ENCODE measurements around the gene COLEC11. TPM values are rescaled to one million over a fixed set of nuclear protein-coding genes. Genes with fewer than 3 reads are reported as not detected.
A peak's percentile ranks its signal among the peaks of the same experiment; 100 is the strongest.

Gene COLEC11
- total and polyA plus RNA-seq, 5 experiments from 2014 or later: 1.8 to 1.9 TPM; not detected in 3

- no peak for DNase-seq
- no peak for ATAC-seq
- no peak overlapping the region for H3K27ac Mint-ChIP-seq
- H3K9me3 Mint-ChIP-seq: peaks cover 0 to 9% (median 2%) of the 10 kb centered on the region in 9 donors
- no peaks in the 10 kb centered on the region for H3K4me1 Mint-ChIP-seq
- H3K36me3 Mint-ChIP-seq: peaks cover 0 to 5% (median 0%) of the 10 kb centered on the region in 3 donors
- H3K27me3 Mint-ChIP-seq: peaks cover 1 to 34% (median 12%) of the 10 kb centered on the region in 5 donors
- no peak overlapping the region for H3K4me3 Mint-ChIP-seq
- POLR2A ChIA-PET: no interaction called here
Observed at GRCh38 chr2:3683748-3684454, 89.0 kb downstream of the COLEC11 start.

GRCh38 chr2:3689998-3690748, 95.3 kb downstream of the COLEC11 start:
- Mint-ChIP-seq H3K4me3 (no peak overlapping the region), H3K4me1 (no peaks in the 10 kb centered on the region), H3K36me3 (peaks cover 0 to 28% (median 0%) of the 10 kb centered on the region in 3 donors), H3K27ac (no peak overlapping the region), H3K27me3 (peaks cover 7 to 49% (median 21%) of the 10 kb centered on the region in 5 donors), H3K9me3 (peaks cover 2 to 40% (median 17%) of the 10 kb centered on the region in 9 donors)
- ATAC-seq (no peak), DNase-seq (no peak)
- POLR2A ChIA-PET: no interaction called here

GRCh38 chr2:3692375-3692774, 97.5 kb downstream of the COLEC11 start:
- POLR2A ChIA-PET: no interaction called here
- peak overlapping the region in 1 of 10 donors; percentile 10 for H3K27ac Mint-ChIP-seq
- H3K27me3 Mint-ChIP-seq: peaks cover 10 to 40% (median 20%) of the 10 kb centered on the region in 5 donors
- DNase-seq: no peak
- H3K36me3 Mint-ChIP-seq: peaks cover 0 to 28% (median 0%) of the 10 kb centered on the region in 3 donors
- no peak overlapping the region for H3K4me3 Mint-ChIP-seq
- no peak for ATAC-seq
- peaks cover 0 to 38% (median 17%) of the 10 kb centered on the region in 9 donors for H3K9me3 Mint-ChIP-seq
- peaks cover 0 to 2% (median 0%) of the 10 kb centered on the region in 4 donors for H3K4me1 Mint-ChIP-seq

Other genes with a start within 250 kb of the COLEC11 start
- 10 to 100 TPM; 26.8 to 29.2 TPM for gene EIPR1, start 217.3 kb upstream of the COLEC11 start, total RNA-seq
- gene EIPR1, start 217.3 kb upstream of the COLEC11 start, polyA plus RNA-seq: 10 to 100 TPM; 38.1 to 42.2 (median 41.3) TPM
- gene TRAPPC12, start 215.4 kb upstream of the COLEC11 start, total RNA-seq: 100 to 1,000 TPM; 150 to 162 TPM
- gene TRAPPC12, start 215.4 kb upstream of the COLEC11 start, polyA plus RNA-seq: 10 to 100 TPM; 23.8 to 44.0 (median 34.0) TPM
- gene ADI1, start 75.6 kb upstream of the COLEC11 start, total RNA-seq: 10 to 100 TPM; 30.1 to 33.2 TPM
- 10 to 100 TPM; 22.0 to 28.5 (median 25.8) TPM for gene ADI1, start 75.6 kb upstream of the COLEC11 start, polyA plus RNA-seq
- 10 to 100 TPM; 24.1 to 34.5 TPM for gene RNASEH1, start 36.8 kb upstream of the COLEC11 start, total RNA-seq
- 10 to 100 TPM; 35.4 to 47.0 (median 35.5) TPM for gene RNASEH1, start 36.8 kb upstream of the COLEC11 start, polyA plus RNA-seq
- 1,000 to 10,000 TPM; 1,560 to 1,585 TPM for gene RPS7, start 19.9 kb upstream of the COLEC11 start, total RNA-seq
- gene RPS7, start 19.9 kb upstream of the COLEC11 start, polyA plus RNA-seq: 1,000 to 10,000 TPM; 1,167 to 1,584 (median 1,521) TPM
- not detected for gene ALLC, start 63.1 kb downstream of the COLEC11 start, total RNA-seq
- gene ALLC, start 63.1 kb downstream of the COLEC11 start, polyA plus RNA-seq: not detected
- not detected for gene DCDC2C, start 108.5 kb downstream of the COLEC11 start, total RNA-seq
- gene DCDC2C, start 108.5 kb downstream of the COLEC11 start, polyA plus RNA-seq: not detected

All from naive thymus-derived CD8-positive, alpha-beta T cell (primary cell).